Astrocyte (in vitro differentiated cells and primary cell): ENCODE measurements around the gene HYAL4.

ENCODE experiments used
- EZH2 ChIP-seq: IDR thresholded peaks from 2 replicates; pipeline ENCODE4 v1.6.1; 2012; ENCODE audit warnings: mild to moderate bottlenecking, low read length, inconsistent platforms; ENCODE audit not compliant: insufficient read depth
- TF ChIP-seq, protein P1 (sequence below): IDR thresholded peaks from 2 replicates; pipeline ENCODE4 v1.5.1; 2011; ENCODE audit warnings: low read depth, mild to moderate bottlenecking, inconsistent platforms, low read length, moderate library complexity; ENCODE audit not compliant: insufficient read depth

DNA sequence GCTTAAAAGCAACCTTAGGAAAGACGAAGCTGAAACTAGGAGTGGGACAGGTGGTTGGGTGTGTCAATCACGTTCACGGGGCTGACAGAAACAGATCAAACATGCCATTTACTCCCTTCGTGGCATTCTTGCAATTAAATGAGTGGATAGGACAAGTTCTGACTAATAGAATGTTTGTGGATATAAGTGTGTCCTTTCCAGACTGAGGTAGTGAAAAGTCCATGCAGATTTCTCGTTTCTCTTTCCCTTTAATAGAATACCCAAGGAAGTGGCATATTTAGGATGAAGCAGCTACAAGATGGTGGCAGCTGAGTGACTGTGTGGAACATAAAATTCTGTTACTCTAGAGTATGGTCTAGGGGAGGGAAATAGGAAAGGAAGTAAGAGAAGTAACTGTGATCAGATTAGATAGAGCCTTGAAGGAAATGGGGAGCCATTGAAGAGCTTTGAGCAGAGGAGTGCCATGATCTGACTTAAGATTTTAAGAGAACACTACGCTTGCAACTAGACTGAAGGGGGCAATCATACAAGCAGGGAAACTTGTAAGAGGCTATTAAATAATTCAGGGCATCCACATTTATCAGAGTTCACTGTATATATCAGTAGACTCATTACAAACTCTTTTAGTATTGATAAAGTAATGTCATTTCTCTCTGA lies 46.3 kb upstream of the HYAL4 start:
- TF ChIP-seq, protein P1, sequence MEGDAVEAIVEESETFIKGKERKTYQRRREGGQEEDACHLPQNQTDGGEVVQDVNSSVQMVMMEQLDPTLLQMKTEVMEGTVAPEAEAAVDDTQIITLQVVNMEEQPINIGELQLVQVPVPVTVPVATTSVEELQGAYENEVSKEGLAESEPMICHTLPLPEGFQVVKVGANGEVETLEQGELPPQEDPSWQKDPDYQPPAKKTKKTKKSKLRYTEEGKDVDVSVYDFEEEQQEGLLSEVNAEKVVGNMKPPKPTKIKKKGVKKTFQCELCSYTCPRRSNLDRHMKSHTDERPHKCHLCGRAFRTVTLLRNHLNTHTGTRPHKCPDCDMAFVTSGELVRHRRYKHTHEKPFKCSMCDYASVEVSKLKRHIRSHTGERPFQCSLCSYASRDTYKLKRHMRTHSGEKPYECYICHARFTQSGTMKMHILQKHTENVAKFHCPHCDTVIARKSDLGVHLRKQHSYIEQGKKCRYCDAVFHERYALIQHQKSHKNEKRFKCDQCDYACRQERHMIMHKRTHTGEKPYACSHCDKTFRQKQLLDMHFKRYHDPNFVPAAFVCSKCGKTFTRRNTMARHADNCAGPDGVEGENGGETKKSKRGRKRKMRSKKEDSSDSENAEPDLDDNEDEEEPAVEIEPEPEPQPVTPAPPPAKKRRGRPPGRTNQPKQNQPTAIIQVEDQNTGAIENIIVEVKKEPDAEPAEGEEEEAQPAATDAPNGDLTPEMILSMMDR: no peak
- no peak for TF ChIP-seq EZH2
